BLaER1 (cell line): ENCODE measurements around the gene KCNH1.
A peak's percentile ranks its signal among the peaks of the same experiment; 100 is the strongest.

ENCODE experiments used
- H3K27ac ChIP-seq: shearing (Covaris generic); formaldehyde crosslinking; 2 replicates; pipeline ENCODE4 v1.8.1; 2022
- H3K27me3 ChIP-seq: shearing (Covaris generic); formaldehyde crosslinking; 2 replicates; pipeline ENCODE4 v1.8.1; 2022
- H3K36me3 ChIP-seq: shearing (Covaris generic); formaldehyde crosslinking; 2 replicates; pipeline ENCODE4 v1.8.1; 2022
- H3K4me1 ChIP-seq: shearing (Covaris generic); formaldehyde crosslinking; 2 replicates; pipeline ENCODE4 v1.8.1; 2022
- H3K4me2 ChIP-seq: shearing (Covaris generic); formaldehyde crosslinking; 2 replicates; pipeline ENCODE4 v1.8.1; 2022
- H3K4me3 ChIP-seq: shearing (Covaris generic); formaldehyde crosslinking; 2 replicates; pipeline ENCODE4 v1.8.1; 2022
- H3K9ac ChIP-seq: shearing (Covaris generic); formaldehyde crosslinking; 2 replicates; pipeline ENCODE4 v1.8.1; 2022
- H3K9me3 ChIP-seq: shearing (Covaris generic); formaldehyde crosslinking; 2 replicates; pipeline ENCODE4 v1.8.1; 2022
- H4K20me1 ChIP-seq: shearing (Covaris generic); formaldehyde crosslinking; 2 replicates; pipeline ENCODE4 v1.8.1; 2022
- Cebpa-rat ChIP-seq: shearing (Covaris generic); IDR thresholded peaks from 2 replicates; pipeline ENCODE4 v1.8.1; 2022

Gene KCNH1

GRCh38 chr1:211145944-211146343 lies 12.0 kb upstream of the KCNH1 start:
- TF ChIP-seq Cebpa-rat = no peak
- Histone ChIP-seq H3K9ac (no peak overlapping the region), H3K9me3 (no peaks in the 10 kb centered on the region), H3K4me1 (no peaks in the 10 kb centered on the region), H4K20me1 (no peaks in the 10 kb centered on the region), H3K4me2 (no peak overlapping the region), H3K4me3 (no peak overlapping the region), H3K27ac (no peak overlapping the region), H3K27me3 (no peaks in the 10 kb centered on the region), H3K36me3 (no peaks in the 10 kb centered on the region)

GRCh38 chr1:211135342-211135950 lies 1.5 kb upstream of the KCNH1 start:
- H3K27ac ChIP-seq = no peak overlapping the region
- no peak overlapping the region for H3K4me3 ChIP-seq
- no peak for TF ChIP-seq Cebpa-rat
- peaks cover 14% of the 10 kb centered on the region for H3K27me3 ChIP-seq
- no peak overlapping the region for H3K4me2 ChIP-seq
- H3K4me1 ChIP-seq = peaks cover 9% of the 10 kb centered on the region
- no peak overlapping the region for H3K9ac ChIP-seq
- H4K20me1 ChIP-seq = no peaks in the 10 kb centered on the region
- H3K9me3 ChIP-seq = no peaks in the 10 kb centered on the region
- H3K36me3 ChIP-seq = no peaks in the 10 kb centered on the region

- Histone ChIP-seq H3K4me2 (peak overlapping the region; percentile 98), H3K27ac (no peak overlapping the region), H3K9ac (peak overlapping the region; percentile 46; the same call in 1 of the 2 replicates), H3K4me3 (peak overlapping the region; percentile 65), H3K9me3 (no peaks in the 10 kb centered on the region), H3K4me1 (peaks cover 9% of the 10 kb centered on the region), H3K27me3 (peaks cover 14% of the 10 kb centered on the region), H3K36me3 (no peaks in the 10 kb centered on the region), H4K20me1 (no peaks in the 10 kb centered on the region)
- TF ChIP-seq Cebpa-rat = no peak
Observed at GRCh38 chr1:211133393-211133835, 534 bp downstream of the KCNH1 start.

- Histone ChIP-seq H3K27ac (no peak overlapping the region), H3K4me2 (peak overlapping the region; percentile 98), H4K20me1 (no peaks in the 10 kb centered on the region), H3K4me3 (peak overlapping the region; percentile 65), H3K9me3 (no peaks in the 10 kb centered on the region), H3K27me3 (peaks cover 14% of the 10 kb centered on the region), H3K9ac (no peak overlapping the region), H3K36me3 (no peaks in the 10 kb centered on the region), H3K4me1 (peaks cover 9% of the 10 kb centered on the region)
- TF ChIP-seq Cebpa-rat = no peak
Observed at GRCh38 chr1:211132721-211133392, 1.1 kb downstream of the KCNH1 start.

GRCh38 chr1:211129776-211130175 lies 4.2 kb downstream of the KCNH1 start:
- no peaks in the 10 kb centered on the region for H3K36me3 ChIP-seq
- peaks cover 9% of the 10 kb centered on the region for H3K4me1 ChIP-seq
- H4K20me1 ChIP-seq = no peaks in the 10 kb centered on the region
- no peak overlapping the region for H3K27ac ChIP-seq
- no peaks in the 10 kb centered on the region for H3K9me3 ChIP-seq
- no peak overlapping the region for H3K4me2 ChIP-seq
- H3K27me3 ChIP-seq = peaks cover 14% of the 10 kb centered on the region
- H3K4me3 ChIP-seq = no peak overlapping the region
- no peak for TF ChIP-seq Cebpa-rat
- H3K9ac ChIP-seq = no peak overlapping the region

- Histone ChIP-seq H3K4me2 (no peak overlapping the region), H3K4me3 (no peak overlapping the region), H3K27me3 (no peaks in the 10 kb centered on the region), H3K36me3 (no peaks in the 10 kb centered on the region), H3K9ac (no peak overlapping the region), H3K27ac (no peak overlapping the region), H3K9me3 (no peaks in the 10 kb centered on the region), H4K20me1 (no peaks in the 10 kb centered on the region), H3K4me1 (no peaks in the 10 kb centered on the region)
- TF ChIP-seq Cebpa-rat = no peak
Observed at GRCh38 chr1:211127166-211127565, 6.8 kb downstream of the KCNH1 start.

- H3K4me2 ChIP-seq = no peak overlapping the region
Observed at GRCh38 chr1:211126622-211127021, 7.3 kb downstream of the KCNH1 start.

GRCh38 chr1:211118407-211119102 lies 15.4 kb downstream of the KCNH1 start:
- Histone ChIP-seq H4K20me1 (no peaks in the 10 kb centered on the region), H3K27ac (no peak overlapping the region), H3K4me2 (no peak overlapping the region), H3K4me3 (no peak overlapping the region), H3K9me3 (0 out of 2 replicates have a peak, but pooled peaks cover 4% of the 10 kb centered on the region), H3K4me1 (no peaks in the 10 kb centered on the region), H3K36me3 (no peaks in the 10 kb centered on the region), H3K27me3 (no peaks in the 10 kb centered on the region), H3K9ac (no peak overlapping the region)
- TF ChIP-seq Cebpa-rat = no peak

More at GRCh38 chr1:211126622-211127021, 7.3 kb downstream of the KCNH1 start:
- H4K20me1 ChIP-seq = no peaks in the 10 kb centered on the region
- no peak for TF ChIP-seq Cebpa-rat
- no peaks in the 10 kb centered on the region for H3K27me3 ChIP-seq
- no peaks in the 10 kb centered on the region for H3K4me1 ChIP-seq
- no peak overlapping the region for H3K9ac ChIP-seq
- no peak overlapping the region for H3K4me3 ChIP-seq
- no peaks in the 10 kb centered on the region for H3K9me3 ChIP-seq
- H3K36me3 ChIP-seq = no peaks in the 10 kb centered on the region
- H3K27ac ChIP-seq = no peak overlapping the region

- H3K4me3 ChIP-seq = no peak overlapping the region
- H3K36me3 ChIP-seq = no peaks in the 10 kb centered on the region
- no peak overlapping the region for H3K9ac ChIP-seq
- no peak overlapping the region for H3K4me2 ChIP-seq
- H3K4me1 ChIP-seq = no peaks in the 10 kb centered on the region
- H3K27me3 ChIP-seq = no peaks in the 10 kb centered on the region
- H3K27ac ChIP-seq = no peak overlapping the region
- no peak for TF ChIP-seq Cebpa-rat
- H3K9me3 ChIP-seq = no peaks in the 10 kb centered on the region
- H4K20me1 ChIP-seq = no peaks in the 10 kb centered on the region
Observed at GRCh38 chr1:211114446-211114845, 19.5 kb downstream of the KCNH1 start.

- H3K9ac ChIP-seq = no peak overlapping the region
- no peak for TF ChIP-seq Cebpa-rat
- no peak overlapping the region for H3K4me2 ChIP-seq
- no peaks in the 10 kb centered on the region for H3K4me1 ChIP-seq
- H3K4me3 ChIP-seq = no peak overlapping the region
- no peaks in the 10 kb centered on the region for H3K27me3 ChIP-seq
- no peaks in the 10 kb centered on the region for H3K36me3 ChIP-seq
- H3K9me3 ChIP-seq = no peaks in the 10 kb centered on the region
- H4K20me1 ChIP-seq = no peaks in the 10 kb centered on the region
- H3K27ac ChIP-seq = no peak overlapping the region
Observed at GRCh38 chr1:211113566-211113965, 20.4 kb downstream of the KCNH1 start.
